GM19238 (cell line): ENCODE results near the gene LPIN1.
"Not testable (repeated sequence)": the region's sequence is repeated elsewhere in the genome, so short reads cannot be mapped to it uniquely, and the experiment has no call there.

Experiments used
- DNase-seq: peaks from one replicate; pipeline ENCODE4 v3.0.0; 2011; ENCODE audit warnings: low spot score; ENCODE audit not compliant: insufficient read length

LPIN1 gene

DNA sequence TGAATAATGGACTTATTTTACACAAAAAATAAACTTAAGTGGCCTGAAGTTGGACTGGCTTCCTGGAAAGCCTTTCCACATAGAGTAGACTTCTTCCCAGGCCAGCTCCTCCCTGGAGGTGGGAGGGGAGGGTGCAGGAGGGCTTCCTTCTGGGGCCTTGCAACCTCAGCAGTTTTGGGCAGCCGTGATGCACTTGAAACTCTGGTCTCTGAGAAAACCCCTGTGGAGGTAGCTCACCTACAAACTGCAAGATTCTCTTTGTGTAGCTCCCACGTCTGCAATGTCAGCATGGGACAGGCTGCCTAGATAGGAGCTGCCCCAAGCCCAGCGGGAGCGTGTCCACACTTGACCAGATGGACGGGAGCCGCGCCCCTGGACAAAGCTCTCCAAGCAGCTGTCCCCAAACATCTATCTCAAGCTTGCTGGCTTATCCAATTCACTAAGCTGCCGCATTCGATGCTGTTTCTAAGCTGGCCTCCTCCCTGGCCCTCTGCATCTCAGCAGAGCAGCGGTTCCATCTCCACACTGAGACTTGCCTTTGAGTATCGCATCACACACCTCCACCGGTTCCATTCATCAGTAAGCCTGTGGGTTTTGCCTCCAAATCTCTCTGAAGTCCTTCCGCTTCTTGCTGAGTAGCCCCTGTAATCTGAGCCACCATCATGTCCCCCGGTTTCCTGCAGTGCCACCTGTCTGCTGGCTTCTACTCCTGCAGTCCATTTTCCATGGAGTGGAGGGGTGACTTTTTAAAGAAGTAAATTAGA is 1.6 kb upstream of the LPIN1 start:
- no peak for DNase-seq

- no peak for DNase-seq
These were observed 638 bp upstream of the LPIN1 start for GRCh38 chr2:11745613-11746375.

DNA sequence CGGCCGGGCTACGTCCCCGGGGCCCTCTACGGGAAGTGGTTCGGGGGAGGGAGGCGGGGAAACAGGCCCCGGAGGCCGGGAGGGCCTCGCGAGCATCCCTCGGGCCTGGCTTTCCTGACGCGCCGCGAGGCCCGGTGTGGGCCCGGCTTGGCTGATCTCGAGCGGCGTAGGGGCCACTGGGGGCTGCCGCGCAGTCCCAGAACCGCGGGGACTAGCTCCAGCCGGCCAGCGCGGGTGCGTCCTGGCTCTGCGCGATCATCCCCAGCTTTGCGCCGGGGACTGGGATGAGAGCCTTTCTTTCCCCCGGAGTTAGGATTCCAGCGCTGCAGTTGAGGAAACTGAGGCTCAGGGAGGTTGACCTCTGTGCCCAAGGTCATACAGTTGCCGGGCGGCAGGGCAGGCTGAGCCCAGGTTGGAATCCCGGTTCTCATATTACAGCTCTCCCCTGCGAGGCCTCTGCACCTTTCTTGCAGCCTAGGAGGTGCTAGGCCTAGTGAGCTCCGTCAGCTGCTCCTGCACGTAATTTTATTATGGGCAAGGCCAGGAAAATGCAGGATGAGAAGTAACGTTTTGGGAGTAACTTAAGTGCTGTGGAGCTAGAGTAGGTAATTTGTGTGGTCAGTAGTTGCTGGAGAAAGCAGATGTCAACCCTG is 501 bp downstream of the LPIN1 start:
- DNase-seq = no peak

DNA sequence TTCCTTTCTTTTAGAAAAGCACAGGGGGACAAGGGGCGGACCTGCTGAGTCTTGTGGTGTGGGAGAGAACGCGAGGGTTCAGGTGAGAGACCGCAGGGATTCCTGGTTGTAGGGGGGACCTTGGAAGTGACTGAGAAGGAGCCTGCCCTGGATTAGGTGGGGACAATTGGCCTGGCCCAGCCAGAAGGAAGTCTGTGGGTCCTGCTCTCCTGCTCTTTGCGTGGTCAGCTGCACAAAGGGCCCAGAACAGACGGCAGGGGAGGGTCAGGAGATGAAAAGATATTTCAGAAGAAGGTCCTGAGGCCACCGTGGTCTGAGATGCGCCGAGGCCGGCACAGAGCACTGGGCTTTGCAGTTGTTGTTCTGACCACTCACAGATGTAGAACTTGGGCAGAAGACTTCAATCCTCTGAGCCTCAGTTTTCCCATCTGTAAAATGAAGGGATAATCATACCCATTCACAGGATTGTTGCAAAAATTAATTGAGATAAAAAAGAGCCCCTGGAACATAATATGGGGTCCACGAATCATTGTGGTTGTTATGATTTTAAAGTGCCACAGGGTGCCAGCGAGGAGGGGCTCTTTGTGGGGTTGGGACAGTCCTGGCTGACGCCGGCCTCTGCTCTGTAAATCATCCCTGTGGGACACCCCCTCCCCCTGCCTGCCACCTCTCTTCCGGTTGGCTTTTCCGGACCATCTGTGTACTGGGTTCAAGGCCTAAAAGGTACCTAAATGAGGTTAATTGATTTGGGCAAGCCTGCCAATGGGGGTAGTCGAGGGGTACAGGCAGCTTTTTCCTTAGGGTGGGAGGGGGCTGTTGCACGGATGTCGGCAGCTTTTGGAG is 1.8 kb downstream of the LPIN1 start:
- no peak for DNase-seq

DNA sequence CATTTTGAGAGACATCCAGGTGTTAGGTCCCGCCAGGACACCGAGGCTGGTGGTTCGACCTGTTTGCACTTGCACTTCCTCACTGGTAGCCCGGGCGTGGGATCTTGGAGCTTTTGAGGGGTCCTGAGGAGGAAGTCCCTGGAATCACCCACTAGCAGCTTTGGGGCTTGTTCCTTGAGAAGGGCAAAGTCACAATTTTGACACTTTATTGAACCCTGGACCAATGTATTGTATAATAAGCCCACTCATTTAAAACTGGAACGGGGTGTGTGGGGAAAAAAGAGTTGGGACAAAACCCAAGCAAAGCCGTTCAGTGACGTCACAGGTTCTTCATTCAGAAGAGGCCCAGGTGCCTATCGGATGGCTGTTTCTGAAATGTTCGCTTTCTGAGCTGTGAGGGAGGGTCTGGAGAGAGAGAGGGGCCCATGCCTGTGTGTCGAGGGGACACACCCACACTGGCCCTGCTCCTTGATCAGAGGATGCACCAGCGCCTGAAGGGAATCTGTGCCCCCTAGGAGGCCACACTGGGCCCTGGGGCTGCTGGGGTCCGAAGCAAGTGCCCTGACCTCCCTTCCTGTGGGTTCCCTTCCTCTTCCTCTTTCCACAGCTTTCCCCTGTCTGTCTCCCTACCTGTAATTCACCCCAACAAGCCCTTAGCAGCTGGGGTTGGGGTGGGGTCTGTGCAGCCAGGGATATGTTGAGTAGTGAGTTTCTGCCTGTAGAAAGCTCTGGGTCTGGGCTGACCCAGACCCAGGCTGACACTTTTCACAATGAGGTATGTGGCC is 2.6 kb downstream of the LPIN1 start:
- no peak for DNase-seq

- DNase-seq = no peak
These were observed 3.4 kb downstream of the LPIN1 start for GRCh38 chr2:11749646-11750349.

DNA sequence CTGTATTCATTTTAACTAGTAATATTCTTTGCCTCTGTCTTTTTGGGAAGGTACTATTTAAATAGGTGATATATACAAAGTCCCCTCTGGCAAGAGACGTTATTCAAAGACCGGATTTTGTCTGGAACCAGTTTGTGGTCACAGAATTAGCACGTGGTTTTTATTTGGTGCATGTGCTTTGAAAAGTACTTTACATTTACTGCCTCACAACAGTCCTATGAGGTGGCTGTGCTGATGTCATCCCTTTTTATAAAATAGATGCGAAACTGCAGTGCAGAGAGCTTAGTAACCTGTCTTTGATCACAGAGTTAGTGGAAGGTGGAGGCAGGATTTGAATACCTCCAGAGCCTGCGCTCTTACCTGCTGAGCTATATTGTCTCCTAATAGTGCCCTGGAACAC is 4.0 kb downstream of the LPIN1 start:
- DNase-seq = no peak

DNA sequence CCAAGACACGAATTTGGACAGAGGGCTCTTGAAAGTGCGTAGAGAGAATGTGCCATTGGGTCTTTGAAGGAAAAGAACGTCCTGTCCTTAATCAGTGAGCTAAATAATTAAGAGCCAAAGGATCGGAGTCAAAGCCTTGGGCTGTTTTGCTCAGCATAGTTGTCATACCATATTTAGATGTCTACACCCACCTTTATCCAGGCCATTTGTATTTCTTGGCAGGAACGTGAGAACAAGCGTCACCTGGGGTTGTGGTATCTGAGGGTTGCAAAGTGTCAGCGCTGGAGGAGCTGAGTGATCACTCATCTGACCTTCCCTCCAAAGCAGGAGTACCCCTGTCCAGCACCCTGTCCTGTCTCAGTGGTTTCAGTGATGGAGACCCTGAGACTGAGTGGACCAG is 4.5 kb downstream of the LPIN1 start:
- no peak for DNase-seq

- no peak for DNase-seq
These were observed 6.5 kb downstream of the LPIN1 start for GRCh38 chr2:11752906-11753305.

- peak; percentile 73 for DNase-seq
These were observed 7.0 kb downstream of the LPIN1 start for GRCh38 chr2:11753452-11753885.

- DNase-seq = peak; percentile 39
These were observed 7.7 kb downstream of the LPIN1 start for GRCh38 chr2:11753886-11754699.

GRCh38 chr2:11754700-11755015 is 8.2 kb downstream of the LPIN1 start:
- DNase-seq = no peak

DNA sequence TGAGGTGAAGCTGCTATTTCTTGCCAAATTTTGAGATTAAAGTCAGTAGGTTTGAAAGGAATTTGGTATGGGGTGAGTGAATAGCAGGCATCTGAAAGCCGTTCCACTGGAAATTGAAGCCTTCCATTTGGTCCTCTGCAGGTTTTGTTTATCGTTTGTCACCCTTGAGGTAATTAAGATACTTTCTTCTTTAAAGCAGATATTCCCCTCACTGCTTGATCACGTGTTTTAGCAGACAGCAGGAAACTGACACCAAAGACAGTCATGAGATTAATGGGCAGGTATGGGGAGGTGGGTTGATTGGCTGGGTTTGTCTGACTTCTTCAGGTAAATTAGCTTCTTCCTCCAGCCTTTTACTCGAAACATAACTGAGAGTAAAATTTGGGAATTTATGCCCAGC is 10.7 kb downstream of the LPIN1 start:
- no peak for DNase-seq

DNA sequence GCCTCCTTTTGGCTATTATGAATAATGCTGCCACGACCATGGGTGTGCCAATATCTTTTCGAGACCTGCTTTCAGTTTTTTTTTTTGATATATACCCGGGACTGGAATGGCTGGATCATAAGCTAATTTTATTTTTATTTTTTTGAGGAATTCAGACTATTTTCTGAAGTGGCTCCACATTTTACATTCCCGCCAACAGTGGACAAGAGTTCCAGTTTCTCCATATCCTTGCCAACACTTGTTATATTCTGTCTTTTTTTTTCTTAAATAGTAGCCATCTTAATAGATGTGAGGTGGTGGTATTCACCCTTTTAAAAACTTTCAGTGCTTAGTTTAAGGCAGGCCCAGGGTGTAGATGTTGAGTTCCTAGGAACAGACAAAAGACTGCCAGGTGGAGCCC is 11.8 kb downstream of the LPIN1 start:
- DNase-seq = no peak

DNA sequence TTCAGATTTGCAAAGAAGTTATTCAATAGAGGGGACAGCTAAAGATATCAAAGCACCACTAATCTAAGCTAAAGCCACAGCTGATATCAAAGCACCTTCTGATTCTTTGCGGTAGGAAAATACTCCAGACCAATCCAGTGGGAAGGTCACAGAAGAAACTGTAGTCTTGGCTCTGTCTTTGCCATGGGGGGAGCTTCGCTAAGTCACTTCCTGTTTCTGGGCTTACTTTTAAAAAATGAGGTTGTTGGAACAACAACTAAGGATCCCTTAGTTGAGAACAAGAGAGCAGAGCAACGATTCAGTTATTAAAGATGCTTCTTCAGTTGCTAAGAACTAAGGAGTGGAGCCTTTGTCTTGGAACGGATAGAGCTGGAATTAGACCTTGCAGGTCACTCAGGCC is 12.2 kb downstream of the LPIN1 start:
- DNase-seq = no peak

DNA sequence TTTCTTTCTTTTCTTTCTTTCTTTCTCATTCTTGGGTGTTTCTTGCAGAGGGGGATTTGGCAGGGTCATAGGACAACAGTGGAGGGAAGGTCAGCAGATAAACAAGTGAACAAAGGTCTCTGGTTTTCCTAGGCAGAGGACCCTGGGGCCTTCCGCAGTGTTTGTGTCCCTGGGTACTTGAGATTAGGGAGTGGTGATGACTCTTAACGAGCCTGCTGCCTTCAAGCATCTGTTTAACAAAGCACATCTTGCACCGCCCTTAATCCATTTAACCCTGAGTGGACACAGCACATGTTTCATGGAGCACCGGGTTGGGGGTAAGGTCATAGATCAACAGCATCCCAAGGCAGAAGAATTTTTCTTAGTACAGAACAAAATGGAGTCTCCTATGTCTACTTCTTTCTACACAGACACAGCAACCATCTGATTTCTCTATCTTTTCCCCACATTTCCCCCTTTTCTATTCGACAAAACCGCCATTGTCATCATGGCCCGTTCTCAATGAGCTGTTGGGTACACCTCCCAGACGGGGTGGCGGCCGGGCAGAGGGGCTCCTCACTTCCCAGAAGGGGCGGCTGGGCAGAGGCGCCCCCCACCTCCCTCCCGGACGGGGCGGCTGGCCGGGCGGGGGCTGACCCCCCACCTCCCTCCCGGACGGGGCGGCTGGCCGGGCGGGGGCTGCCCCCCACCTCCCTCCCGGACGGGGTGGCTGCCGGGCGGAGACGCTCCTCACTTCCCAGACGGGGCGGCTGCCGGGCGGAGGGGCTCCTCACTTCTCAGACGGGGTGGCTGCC is 12.9 kb downstream of the LPIN1 start:
- not testable (repeated sequence) for DNase-seq

- no peak for DNase-seq
These were observed 14.8 kb downstream of the LPIN1 start for GRCh38 chr2:11761259-11761658.

DNA sequence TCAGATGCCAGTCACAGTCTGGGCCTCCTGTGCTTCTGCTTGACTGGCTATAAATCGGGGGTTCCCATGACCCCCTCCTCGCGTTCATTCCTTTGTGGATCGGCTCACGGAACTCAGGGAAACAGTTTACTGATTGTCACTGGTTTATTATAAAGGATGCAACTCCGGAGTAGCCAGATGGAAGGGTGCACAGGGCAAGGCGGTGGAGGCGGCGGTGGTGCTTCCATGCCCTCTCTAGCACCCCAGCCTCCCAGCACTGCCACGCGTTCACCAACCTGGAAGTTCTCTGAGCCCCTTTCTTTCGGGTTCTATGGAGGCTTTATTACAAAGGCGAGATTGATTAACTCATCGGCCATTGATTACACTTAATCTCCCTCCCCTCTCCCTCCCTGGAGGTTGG is 15.6 kb downstream of the LPIN1 start:
- DNase-seq = no peak
